Smooth muscle cell (in vitro differentiated cells): ENCODE data around the gene SPECC1L. TPM values are rescaled to one million over a fixed set of nuclear protein-coding genes. Genes with fewer than 3 reads are reported as not detected.

ENCODE experiments used
- DNase-seq: peaks from one replicate; lab custom pipeline; 2025; ENCODE audit not compliant: unreplicated experiment; lab: John Stamatoyannopoulos, UW
- H2AFZ ChIP-seq: fragments of 200-600 bp; sonication (generic); 2 replicates; pipeline ENCODE4 v1.6.0; 2016; ENCODE audit warnings: antibody characterized with exemption, low read depth, mild to moderate bottlenecking
- H3F3A ChIP-seq: fragments of 200-600 bp; sonication (generic); 2 replicates; pipeline ENCODE4 v1.6.0; 2017; ENCODE audit warnings: antibody characterized with exemption, low read depth
- H3K27ac ChIP-seq: fragments of 200-600 bp; sonication (generic); 2 replicates; pipeline ENCODE4 v1.5.1; 2016; ENCODE audit warnings: low read depth, mild to moderate bottlenecking
- H3K27me3 ChIP-seq: fragments of 200-600 bp; sonication (generic); 2 replicates; pipeline ENCODE4 v1.6.1; 2016; ENCODE audit warnings: low read depth, mild to moderate bottlenecking
- H3K36me3 ChIP-seq: fragments of 200-600 bp; sonication (generic); 2 replicates; pipeline ENCODE4 v1.5.1; 2016; ENCODE audit warnings: low read depth
- H3K4me1 ChIP-seq: fragments of 200-600 bp; sonication (generic); 2 replicates; pipeline ENCODE4 v1.5.1; 2016; ENCODE audit warnings: low read depth
- H3K4me2 ChIP-seq: fragments of 200-600 bp; sonication (generic); 2 replicates; pipeline ENCODE4 v1.6.0; 2016; ENCODE audit warnings: mild to moderate bottlenecking
- H3K4me3 ChIP-seq: fragments of 200-600 bp; sonication (generic); 2 replicates; pipeline ENCODE4 v1.5.1; 2016; ENCODE audit warnings: mild to moderate bottlenecking
- H3K79me2 ChIP-seq: fragments of 200-600 bp; sonication (generic); 2 replicates; pipeline ENCODE4 v1.6.0; 2016; ENCODE audit warnings: low read depth, mild to moderate bottlenecking
- H3K9ac ChIP-seq: fragments of 200-600 bp; sonication (generic); 2 replicates; pipeline ENCODE4 v1.6.0; 2016; ENCODE audit warnings: low read depth
- H3K9me3 ChIP-seq: fragments of 200-600 bp; sonication (generic); replicated peaks from 2 replicates; pipeline ENCODE4 v1.5.1; 2016; ENCODE audit warnings: low read depth
- H4K20me1 ChIP-seq: fragments of 200-600 bp; sonication (generic); 2 replicates; pipeline ENCODE4 v1.6.0; 2016; ENCODE audit warnings: low read depth
- WGBS: methylation state at CpG from one replicate; pipeline ENCODE4 v1.1.7; 2016; ENCODE audit warnings: low lambda C conversion rate; 5-methylcytosine and 5-hydroxymethylcytosine counted together
- polyA plus RNA-seq: library from polyadenylated mRNA; unstranded; fragments of >200 nt; fragmentation: Nextera tagmentation; extraction: Ambion mirVana; gene quantifications from 2 replicates; pipeline ENCODE4 v1.2.1, GENCODE V29; 2016
- total RNA-seq: library from RNA; depleted of rRNA; stranded (reverse); fragments of >200 nt; gene quantifications from 2 replicates; pipeline ENCODE4 v1.2.3, GENCODE V29; 2014
- TF ChIP-seq, protein P1 (sequence below): fragments of 200-600 bp; sonication (generic); IDR thresholded peaks from 2 replicates; pipeline ENCODE4 v1.5.1; 2017; ENCODE audit warnings: borderline replicate concordance, mild to moderate bottlenecking, antibody characterized with exemption; ENCODE audit not compliant: insufficient read depth, poor library complexity, severe bottlenecking

SPECC1L gene
- total and polyA plus RNA-seq, 2 experiments from 2014 or later, result 10.0 to 19.1 TPM

DNA sequence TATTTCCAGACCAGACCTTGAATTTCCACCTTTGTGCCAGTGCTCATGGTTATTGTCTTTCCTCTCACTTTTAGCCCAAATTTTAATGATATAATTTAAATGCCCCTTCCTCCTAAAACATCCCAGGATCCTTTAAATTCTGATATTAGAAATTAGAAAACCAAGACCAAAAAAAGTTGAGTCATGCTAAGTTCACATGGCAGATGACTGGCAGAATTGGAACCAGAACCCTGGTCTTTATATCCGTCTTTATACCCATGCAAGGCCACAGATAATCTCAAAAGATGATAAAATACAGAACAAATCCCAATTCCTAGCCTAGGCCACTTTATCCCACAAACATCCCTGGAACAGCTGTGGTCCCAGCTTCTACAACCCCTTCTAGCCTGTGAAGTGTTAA is 183.2 kb downstream of the SPECC1L start:
- 46% methylated on average over 1 of the region's 1 CpG for WGBS

DNA sequence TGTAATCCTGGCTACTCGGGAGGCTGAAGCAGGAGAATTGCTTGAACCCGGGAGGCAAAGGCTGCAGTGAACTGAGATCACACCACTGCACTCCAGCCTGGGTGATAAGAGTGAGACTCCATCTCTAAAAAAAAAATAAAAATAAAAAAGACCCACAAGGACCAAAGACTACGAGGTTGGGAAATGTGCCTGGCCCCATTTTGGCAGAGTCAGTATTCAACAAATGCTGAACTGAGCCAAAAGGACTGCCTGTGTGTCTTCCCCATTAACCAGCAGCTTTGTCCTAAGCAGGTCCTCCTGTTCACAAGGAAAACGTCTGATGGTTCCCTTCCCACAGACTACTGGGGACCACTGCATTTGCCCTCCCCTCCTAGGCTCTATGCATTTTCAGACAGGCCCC is 184.4 kb downstream of the SPECC1L start:
- no peak overlapping the region for H3K4me3 ChIP-seq
- WGBS, result 96% methylated on average over 4 of the region's 4 CpGs
- DNase-seq, result no peak

More for the DNA sequence above, 183.2 kb downstream of the SPECC1L start:
- Histone ChIP-seq H3K27me3 (no peaks in the 10 kb centered on the region), H3F3A (no peaks in the 10 kb centered on the region), H3K4me1 (no peaks in the 10 kb centered on the region), H3K9ac (no peak overlapping the region), H3K79me2 (no peaks in the 10 kb centered on the region), H3K4me3 (no peak overlapping the region), H4K20me1 (no peaks in the 10 kb centered on the region), H3K36me3 (no peaks in the 10 kb centered on the region), H3K27ac (no peak overlapping the region), H2AFZ (no peak overlapping the region), H3K9me3 (no peaks in the 10 kb centered on the region), H3K4me2 (no peak overlapping the region)
- TF ChIP-seq, protein P1, sequence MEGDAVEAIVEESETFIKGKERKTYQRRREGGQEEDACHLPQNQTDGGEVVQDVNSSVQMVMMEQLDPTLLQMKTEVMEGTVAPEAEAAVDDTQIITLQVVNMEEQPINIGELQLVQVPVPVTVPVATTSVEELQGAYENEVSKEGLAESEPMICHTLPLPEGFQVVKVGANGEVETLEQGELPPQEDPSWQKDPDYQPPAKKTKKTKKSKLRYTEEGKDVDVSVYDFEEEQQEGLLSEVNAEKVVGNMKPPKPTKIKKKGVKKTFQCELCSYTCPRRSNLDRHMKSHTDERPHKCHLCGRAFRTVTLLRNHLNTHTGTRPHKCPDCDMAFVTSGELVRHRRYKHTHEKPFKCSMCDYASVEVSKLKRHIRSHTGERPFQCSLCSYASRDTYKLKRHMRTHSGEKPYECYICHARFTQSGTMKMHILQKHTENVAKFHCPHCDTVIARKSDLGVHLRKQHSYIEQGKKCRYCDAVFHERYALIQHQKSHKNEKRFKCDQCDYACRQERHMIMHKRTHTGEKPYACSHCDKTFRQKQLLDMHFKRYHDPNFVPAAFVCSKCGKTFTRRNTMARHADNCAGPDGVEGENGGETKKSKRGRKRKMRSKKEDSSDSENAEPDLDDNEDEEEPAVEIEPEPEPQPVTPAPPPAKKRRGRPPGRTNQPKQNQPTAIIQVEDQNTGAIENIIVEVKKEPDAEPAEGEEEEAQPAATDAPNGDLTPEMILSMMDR, result no peak
- no peak for DNase-seq

DNA sequence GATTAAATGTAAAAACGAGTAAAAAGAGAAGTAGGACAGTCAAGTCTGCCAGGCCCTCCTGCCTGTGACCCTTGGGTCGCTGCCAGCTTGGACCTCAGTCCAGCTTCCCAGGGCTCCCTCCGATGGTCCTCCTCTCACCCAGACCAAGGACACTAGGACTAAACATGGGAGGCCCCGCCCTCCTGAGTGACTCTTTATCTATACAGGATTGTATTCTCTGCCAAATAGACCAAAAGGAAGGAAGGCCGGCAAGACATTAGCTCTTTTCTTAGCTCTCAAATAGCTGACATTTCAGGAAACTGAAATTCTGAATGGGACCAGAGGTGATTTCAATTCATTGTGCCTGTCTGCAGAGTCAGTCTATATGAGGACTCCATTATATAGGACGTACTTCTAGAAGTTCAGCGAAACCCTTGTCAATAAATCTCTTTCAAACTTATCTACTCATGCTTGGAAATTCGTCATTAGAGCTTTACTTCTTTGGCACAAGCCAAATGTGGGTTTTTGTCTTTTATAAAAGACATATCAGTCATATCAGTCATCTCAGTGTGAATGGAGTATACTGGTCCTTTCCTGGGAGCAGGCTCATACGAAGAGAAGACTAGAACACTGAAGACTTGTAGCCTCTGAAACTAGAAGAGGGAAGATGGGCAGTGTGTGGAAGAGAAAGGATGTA is 185.3 kb downstream of the SPECC1L start:
- no peaks in the 10 kb centered on the region for H3K27me3 ChIP-seq
- no peaks in the 10 kb centered on the region for H3K4me1 ChIP-seq
- no peak for DNase-seq
- H3K79me2 ChIP-seq, result no peaks in the 10 kb centered on the region
- no peaks in the 10 kb centered on the region for H3K36me3 ChIP-seq
- H3K9me3 ChIP-seq, result no peaks in the 10 kb centered on the region
- TF ChIP-seq, protein P1, result no peak
- H4K20me1 ChIP-seq, result no peaks in the 10 kb centered on the region
- H3K9ac ChIP-seq, result no peak overlapping the region
- no peaks in the 10 kb centered on the region for H3F3A ChIP-seq
- 85% methylated on average over 9 of the region's 9 CpGs for WGBS
- H3K27ac ChIP-seq, result no peak overlapping the region
- no peak overlapping the region for H3K4me2 ChIP-seq
- H2AFZ ChIP-seq, result no peak overlapping the region
- H3K4me3 ChIP-seq, result no peak overlapping the region

More for the DNA sequence above, 184.4 kb downstream of the SPECC1L start:
- Histone ChIP-seq H3K9me3 (no peaks in the 10 kb centered on the region), H3K27ac (no peak overlapping the region), H3K9ac (no peak overlapping the region), H3K27me3 (no peaks in the 10 kb centered on the region), H4K20me1 (no peaks in the 10 kb centered on the region), H3K4me2 (no peak overlapping the region), H3F3A (no peaks in the 10 kb centered on the region), H3K4me1 (no peaks in the 10 kb centered on the region), H2AFZ (no peak overlapping the region), H3K79me2 (no peaks in the 10 kb centered on the region), H3K36me3 (no peaks in the 10 kb centered on the region)
- TF ChIP-seq, protein P1, result no peak

DNA sequence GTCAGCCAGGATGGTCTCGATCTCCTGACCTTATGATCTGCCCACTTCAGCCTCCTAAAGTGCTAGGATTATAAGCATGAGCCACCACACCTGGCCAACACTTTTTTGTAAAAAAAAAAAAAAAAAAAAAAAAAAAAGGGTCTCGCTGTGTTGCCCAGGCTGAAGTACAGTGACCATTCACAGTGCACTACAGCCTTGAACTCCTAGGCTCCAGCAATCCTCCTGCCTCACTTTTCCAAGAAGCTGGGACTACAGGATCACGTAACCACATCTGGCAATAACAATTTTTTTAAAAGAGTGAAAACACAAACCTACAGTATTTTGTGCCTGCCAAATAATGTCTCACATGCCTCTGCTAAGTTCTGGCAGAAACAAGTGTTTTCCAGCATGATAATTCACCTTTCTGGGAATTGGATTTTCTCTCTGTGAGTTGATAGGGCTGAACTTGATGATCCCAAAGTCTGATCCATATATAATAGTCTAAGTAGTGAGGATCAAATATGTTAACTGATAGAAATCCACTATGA is 187.3 kb downstream of the SPECC1L start:
- TF ChIP-seq, protein P1, result no peak
- Histone ChIP-seq H3K4me2 (no peak overlapping the region), H3K27ac (no peak overlapping the region), H3K79me2 (no peaks in the 10 kb centered on the region), H3K9ac (no peak overlapping the region), H3K36me3 (no peaks in the 10 kb centered on the region), H3K9me3 (no peaks in the 10 kb centered on the region), H3K4me3 (no peak overlapping the region), H4K20me1 (no peaks in the 10 kb centered on the region), H3K4me1 (no peaks in the 10 kb centered on the region), H2AFZ (no peak overlapping the region), H3K27me3 (no peaks in the 10 kb centered on the region), H3F3A (no peaks in the 10 kb centered on the region)
- no peak for DNase-seq
- 88% methylated on average over 3 of the region's 3 CpGs for WGBS
